ENCODE measurements around the gene MUC20. TPM values are rescaled to one million over a fixed set of nuclear protein-coding genes. Genes with fewer than 3 reads are reported as not detected.
"Not testable (repeated sequence)": the region's sequence is repeated elsewhere in the genome, so short reads cannot be mapped to it uniquely, and the experiment has no call there.

MUC20 gene
- total and polyA plus RNA-seq, 4 donors = 1.1 to 9.7 (median 7.7) TPM

DNA sequence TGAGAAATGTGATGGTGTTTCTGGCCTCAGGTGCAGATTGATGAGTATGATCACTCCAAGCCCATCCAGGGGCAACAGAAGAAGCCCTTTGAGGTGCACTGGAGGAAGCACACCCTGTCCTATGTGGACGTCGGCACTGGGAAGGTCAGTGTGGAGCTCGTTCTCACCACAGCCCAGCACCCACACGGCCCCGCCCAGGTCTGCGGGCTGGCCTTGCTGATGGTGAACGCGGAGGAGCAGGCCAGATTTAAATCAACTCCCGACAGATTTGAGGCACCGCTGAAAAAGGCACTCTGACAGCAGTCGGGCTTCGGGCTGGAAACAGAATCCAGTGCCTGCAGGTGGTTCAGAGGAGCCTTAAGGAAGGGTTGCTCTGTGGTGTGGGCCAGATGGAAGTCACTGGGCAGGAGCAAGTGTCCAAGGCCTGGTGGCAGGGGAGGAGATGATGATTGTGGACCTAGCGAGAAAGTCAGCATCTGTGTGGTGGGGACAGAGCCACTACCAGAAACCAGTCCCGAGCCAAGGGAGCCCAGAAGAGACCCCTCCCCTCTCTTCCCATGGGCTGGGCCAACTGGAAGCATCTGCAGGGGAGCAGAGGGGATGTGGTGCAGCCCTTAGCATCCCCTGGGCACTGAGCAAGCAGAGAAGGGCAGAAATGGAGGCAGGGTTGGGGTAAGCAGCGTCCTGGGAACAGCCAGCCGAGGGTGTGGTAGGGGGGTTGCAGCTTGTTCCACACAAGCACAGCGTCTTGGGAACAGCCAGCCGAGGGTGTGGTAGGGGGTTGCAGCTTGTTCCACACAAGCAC is 36.9 kb upstream of the MUC20 start:
- DNase-seq (ENCODE audit: low spot score); H3K27me3 ChIP-seq (ENCODE audit: control insufficient read depth in 4 of 4, insufficient read depth in 4 of 4, low read length in 3 of 4); H3K9me3 ChIP-seq (ENCODE audit: control insufficient read depth in 4 of 4, low read length in 3 of 4); H3K9ac ChIP-seq (ENCODE audit: low read depth in 1 of 2, low read length in 2 of 2); H3K4me1 ChIP-seq (ENCODE audit: control insufficient read depth in 4 of 4, insufficient read depth in 4 of 4, low read length in 3 of 4); H3K4me3 ChIP-seq (ENCODE audit: low read depth in 1 of 3, low read length in 3 of 3): not testable (repeated sequence)
- 87% methylated on average over 18 of the region's 18 CpGs for WGBS
- Histone ChIP-seq H3K36me3 (ENCODE audit: control insufficient read depth in 4 of 4, insufficient read depth in 3 of 4, low read depth in 1 of 4, low read length in 3 of 4) (peaks cover 0 to 12% (median 3%) of the 10 kb centered on the region in 4 donors), H3K27ac (ENCODE audit: low read depth in 1 of 2, low read length in 2 of 2) (peak overlapping the region in 1 of 2 donors; percentile 35)

DNA sequence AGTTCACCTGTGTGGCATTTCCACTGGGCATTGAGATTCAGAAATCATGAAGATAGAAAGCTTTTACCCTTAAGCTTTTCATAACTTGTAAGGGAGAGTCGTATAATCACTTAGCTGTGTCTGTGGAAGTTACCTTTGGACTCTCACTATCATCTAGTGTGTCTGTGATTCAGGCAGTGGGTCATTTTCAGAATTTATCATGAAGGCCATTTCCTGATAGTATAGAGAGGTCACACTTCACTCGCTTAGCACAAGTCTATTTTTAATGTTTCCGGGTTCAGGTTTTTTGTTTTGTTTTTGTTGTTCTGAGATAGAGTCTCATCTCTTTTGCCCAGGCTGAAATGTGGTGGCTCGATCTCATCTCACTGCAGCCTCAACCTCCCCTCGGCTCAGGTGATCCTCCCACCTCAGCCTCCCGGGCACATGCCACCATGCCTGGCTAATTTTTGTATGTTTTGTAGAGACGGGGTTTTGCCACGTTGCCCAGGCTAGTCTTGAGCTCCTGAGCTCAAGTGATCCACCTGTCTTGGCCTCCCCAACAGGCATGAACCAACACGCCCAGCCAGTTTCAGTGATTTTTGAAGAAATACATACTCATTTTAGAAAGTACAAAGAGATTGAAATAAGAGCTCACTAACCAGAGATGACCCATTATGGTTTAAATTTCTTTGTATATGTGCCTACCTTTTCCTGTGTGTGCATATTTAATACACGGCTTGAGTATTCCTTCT is 36.1 kb upstream of the MUC20 start:
- not testable (repeated sequence) for H3K27me3 ChIP-seq (ENCODE audit: control insufficient read depth in 4 of 4, insufficient read depth in 4 of 4, low read length in 3 of 4); H3K9me3 ChIP-seq (ENCODE audit: control insufficient read depth in 4 of 4, low read length in 3 of 4); H3K9ac ChIP-seq (ENCODE audit: low read depth in 1 of 2, low read length in 2 of 2); H3K27ac ChIP-seq (ENCODE audit: low read depth in 1 of 2, low read length in 2 of 2); H3K36me3 ChIP-seq (ENCODE audit: control insufficient read depth in 4 of 4, insufficient read depth in 3 of 4, low read depth in 1 of 4, low read length in 3 of 4); DNase-seq (ENCODE audit: low spot score); H3K4me3 ChIP-seq (ENCODE audit: low read depth in 1 of 3, low read length in 3 of 3); H3K4me1 ChIP-seq (ENCODE audit: control insufficient read depth in 4 of 4, insufficient read depth in 4 of 4, low read length in 3 of 4)
- WGBS = 75% methylated on average over 8 of the region's 10 CpGs

GRCh38 chr3:195686537-195687208 is 34.1 kb upstream of the MUC20 start:
- DNase-seq (ENCODE audit: low spot score); H3K27me3 ChIP-seq (ENCODE audit: control insufficient read depth in 4 of 4, insufficient read depth in 4 of 4, low read length in 3 of 4); H3K36me3 ChIP-seq (ENCODE audit: control insufficient read depth in 4 of 4, insufficient read depth in 3 of 4, low read depth in 1 of 4, low read length in 3 of 4); H3K4me3 ChIP-seq (ENCODE audit: low read depth in 1 of 3, low read length in 3 of 3); H3K4me1 ChIP-seq (ENCODE audit: control insufficient read depth in 4 of 4, insufficient read depth in 4 of 4, low read length in 3 of 4); H3K9ac ChIP-seq (ENCODE audit: low read depth in 1 of 2, low read length in 2 of 2); H3K9me3 ChIP-seq (ENCODE audit: control insufficient read depth in 4 of 4, low read length in 3 of 4); H3K27ac ChIP-seq (ENCODE audit: low read depth in 1 of 2, low read length in 2 of 2): not testable (repeated sequence)
- WGBS = 99% methylated on average over 12 of the region's 15 CpGs

DNA sequence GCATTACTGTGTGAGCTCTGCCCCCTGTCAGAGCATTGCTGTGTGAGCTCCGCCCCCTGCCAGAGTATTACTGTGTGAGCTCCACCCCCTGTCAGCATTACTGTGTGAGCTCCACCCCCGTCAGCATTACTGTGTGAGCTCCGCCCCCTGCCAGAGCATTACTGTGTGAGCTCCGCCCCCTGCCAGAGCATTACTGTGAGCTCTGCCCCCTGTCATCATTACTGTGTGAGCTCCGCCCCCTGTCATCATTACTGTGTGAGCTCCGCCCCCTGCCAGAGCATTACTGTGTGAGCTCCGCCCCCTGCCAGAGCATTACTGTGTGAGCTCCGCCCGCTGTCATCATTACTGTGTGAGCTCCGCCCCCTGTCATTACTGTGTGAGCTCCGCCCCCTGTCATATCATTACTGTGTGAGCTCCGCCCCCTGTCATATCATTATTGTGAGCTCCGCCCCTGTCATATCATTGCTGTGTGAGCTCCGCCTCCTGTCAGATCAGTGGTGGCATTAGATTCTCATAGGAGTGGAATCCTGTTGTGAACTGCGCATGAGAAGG is 33.5 kb upstream of the MUC20 start:
- H3K4me3 ChIP-seq (ENCODE audit: low read depth in 1 of 3, low read length in 3 of 3); H3K4me1 ChIP-seq (ENCODE audit: control insufficient read depth in 4 of 4, insufficient read depth in 4 of 4, low read length in 3 of 4); H3K9ac ChIP-seq (ENCODE audit: low read depth in 1 of 2, low read length in 2 of 2); H3K27ac ChIP-seq (ENCODE audit: low read depth in 1 of 2, low read length in 2 of 2); H3K27me3 ChIP-seq (ENCODE audit: control insufficient read depth in 4 of 4, insufficient read depth in 4 of 4, low read length in 3 of 4); H3K9me3 ChIP-seq (ENCODE audit: control insufficient read depth in 4 of 4, low read length in 3 of 4); DNase-seq (ENCODE audit: low spot score): not testable (repeated sequence)
- H3K36me3 ChIP-seq (ENCODE audit: control insufficient read depth in 4 of 4, insufficient read depth in 3 of 4, low read depth in 1 of 4, low read length in 3 of 4) = peaks cover 4 to 13% (median 7%) of the 10 kb centered on the region in 4 donors
- 89% methylated on average over 15 of the region's 15 CpGs for WGBS

DNA sequence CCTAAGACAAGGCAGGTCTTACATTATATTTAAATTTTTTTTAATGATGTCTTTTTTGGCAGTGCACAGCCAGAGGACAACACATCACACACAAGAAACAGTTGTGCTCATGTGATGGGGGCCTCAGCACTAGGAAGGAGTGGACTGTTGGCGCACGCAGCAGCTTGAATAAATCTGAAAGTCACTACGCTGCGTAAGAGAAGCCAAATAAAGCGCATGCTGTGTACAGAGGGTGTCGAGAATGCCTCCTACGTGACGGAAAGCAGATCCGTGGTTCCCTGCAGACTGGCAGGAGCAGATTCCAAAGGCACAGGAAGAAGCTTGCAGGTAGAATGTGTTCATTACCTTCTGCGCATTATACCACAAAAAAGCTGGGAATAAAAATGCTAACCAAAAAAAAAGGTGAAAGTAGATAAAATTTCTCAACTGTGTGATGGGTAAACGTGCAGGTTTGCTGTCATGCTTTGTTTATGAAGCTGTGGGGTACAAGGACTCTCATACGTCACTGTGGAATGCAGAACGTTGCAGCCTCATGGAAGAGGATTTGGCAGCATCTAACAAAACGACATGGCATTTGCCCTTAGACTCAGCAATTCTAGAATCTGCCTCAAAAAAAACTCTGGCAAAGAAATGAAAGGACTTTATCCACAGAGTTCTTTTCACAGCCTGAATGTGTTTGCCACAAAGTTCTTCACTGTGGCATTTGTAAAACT is 32.2 kb upstream of the MUC20 start:
- Histone ChIP-seq H3K27ac (ENCODE audit: low read depth in 1 of 2, low read length in 2 of 2) (peak overlapping the region in 1 of 2 donors; percentile 57), H3K36me3 (ENCODE audit: control insufficient read depth in 4 of 4, insufficient read depth in 3 of 4, low read depth in 1 of 4, low read length in 3 of 4) (peaks cover 10 to 20% (median 12%) of the 10 kb centered on the region in 4 donors)

More for the DNA sequence above, 32.2 kb upstream of the MUC20 start:
- peak; percentile 24 for TF ChIP-seq SP1 (IDR thresholded peaks at IDR 0.05)
- DNase-seq (ENCODE audit: low spot score); H3K9ac ChIP-seq (ENCODE audit: low read depth in 1 of 2, low read length in 2 of 2); H3K27me3 ChIP-seq (ENCODE audit: control insufficient read depth in 4 of 4, insufficient read depth in 4 of 4, low read length in 3 of 4); H3K9me3 ChIP-seq (ENCODE audit: control insufficient read depth in 4 of 4, low read length in 3 of 4); H3K4me3 ChIP-seq (ENCODE audit: low read depth in 1 of 3, low read length in 3 of 3); H3K4me1 ChIP-seq (ENCODE audit: control insufficient read depth in 4 of 4, insufficient read depth in 4 of 4, low read length in 3 of 4): not testable (repeated sequence)
- 64% methylated on average over 6 of the region's 14 CpGs for WGBS
